MG63 (cell line): ENCODE measurements around the gene CCDC51. TPM values are rescaled to one million over a fixed set of nuclear protein-coding genes. Genes with fewer than 3 reads are reported as not detected.

Experiments
- DNase-seq: peaks from one replicate; pipeline ENCODE4 v3.0.0-alpha.2; 2020
- H3K27me3 ChIP-seq: fragments of 250-450 bp; sonication (Bioruptor Pico); 2 replicates; pipeline ENCODE4 v1.5.1; 2020; ENCODE audit warnings: mild to moderate bottlenecking, moderate library complexity
- H3K36me3 ChIP-seq: fragments of 250-450 bp; sonication (Bioruptor Pico); 2 replicates; pipeline ENCODE4 v1.5.1; 2020; ENCODE audit warnings: mild to moderate bottlenecking, moderate library complexity
- H3K4me3 ChIP-seq: fragments of 250-450 bp; sonication (Bioruptor Pico); 2 replicates; pipeline ENCODE4 v1.5.1; 2020; ENCODE audit warnings: mild to moderate bottlenecking, moderate library complexity
- H3K9me3 ChIP-seq: fragments of 250-450 bp; sonication (Bioruptor Pico); 2 replicates; pipeline ENCODE4 v1.5.1; 2020; ENCODE audit warnings: mild to moderate bottlenecking, moderate library complexity
- total RNA-seq: library from RNA; depleted of rRNA; stranded (reverse); fragments of >200 nt; shearing (Covaris generic); gene quantifications from 2 replicates; pipeline ENCODE4 v1.2.3, GENCODE V29; 2014; ENCODE audit warnings: low replicate concordance

CCDC51 gene
- total RNA-seq, 1 experiment from 2014 or later: 26.9 TPM

- Histone ChIP-seq H3K9me3 (no peaks in the 10 kb centered on the region), H3K27me3 (no peaks in the 10 kb centered on the region), H3K36me3 (peaks cover 21% of the 10 kb centered on the region), H3K4me3 (peak overlapping the region; percentile 74)
- no peak for DNase-seq
Observed at GRCh38 chr3:48445277-48445882, 5.5 kb upstream of the CCDC51 start.

DNA sequence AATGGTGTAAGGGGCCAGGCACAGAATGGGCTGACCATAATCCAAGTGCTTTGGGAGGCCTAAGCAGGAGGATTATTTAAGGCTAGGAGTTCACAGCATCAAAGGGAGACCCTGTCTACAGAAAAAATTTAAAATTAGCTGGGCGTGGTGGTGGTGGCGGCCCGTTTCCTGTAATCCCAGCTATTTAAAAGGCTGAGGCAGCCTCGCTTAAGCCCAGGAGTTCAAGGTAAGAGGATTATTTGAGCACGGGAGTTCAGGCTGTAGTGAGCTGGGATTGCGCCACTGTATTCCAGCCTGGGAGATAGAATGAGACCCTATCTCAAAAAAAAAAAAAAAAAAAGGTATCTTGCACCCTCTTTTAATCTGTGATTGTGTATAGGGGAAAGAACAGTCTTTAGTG lies 2.0 kb upstream of the CCDC51 start:
- H3K9me3 ChIP-seq: no peaks in the 10 kb centered on the region
- no peak overlapping the region; the same call in 1 of the 2 replicates for H3K4me3 ChIP-seq
- H3K27me3 ChIP-seq: no peaks in the 10 kb centered on the region
- peaks cover 12% of the 10 kb centered on the region for H3K36me3 ChIP-seq
- no peak for DNase-seq

GRCh38 chr3:48440590-48440958 lies 655 bp upstream of the CCDC51 start:
- Histone ChIP-seq H3K4me3 (peak overlapping the region; percentile 93), H3K27me3 (no peaks in the 10 kb centered on the region), H3K9me3 (no peaks in the 10 kb centered on the region), H3K36me3 (peaks cover 12% of the 10 kb centered on the region)
- no peak for DNase-seq

DNA sequence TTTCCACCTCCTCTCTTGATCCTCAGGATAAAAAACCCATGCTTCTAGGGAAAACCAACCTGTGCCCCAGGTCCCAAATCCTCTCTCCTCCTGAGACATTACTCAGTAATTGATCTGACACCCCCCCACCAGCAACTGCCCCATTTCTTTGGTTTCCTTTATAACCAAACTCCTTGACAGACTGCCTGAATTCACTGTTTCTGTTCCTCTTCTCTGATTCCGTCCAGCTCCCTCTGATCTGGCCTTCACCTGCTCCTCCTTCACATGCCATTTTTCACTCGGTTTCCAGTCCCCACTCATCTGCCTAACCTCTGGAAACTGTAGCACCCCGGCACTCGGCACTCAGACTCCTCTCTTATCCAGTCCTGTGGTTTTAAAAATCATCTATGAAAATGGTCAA lies 2.1 kb downstream of the CCDC51 start:
- H3K9me3 ChIP-seq: no peaks in the 10 kb centered on the region
- H3K27me3 ChIP-seq: no peaks in the 10 kb centered on the region
- H3K4me3 ChIP-seq: no peak overlapping the region
- H3K36me3 ChIP-seq: peaks cover 3% of the 10 kb centered on the region; the same call in 1 of the 2 replicates
- no peak for DNase-seq

DNA sequence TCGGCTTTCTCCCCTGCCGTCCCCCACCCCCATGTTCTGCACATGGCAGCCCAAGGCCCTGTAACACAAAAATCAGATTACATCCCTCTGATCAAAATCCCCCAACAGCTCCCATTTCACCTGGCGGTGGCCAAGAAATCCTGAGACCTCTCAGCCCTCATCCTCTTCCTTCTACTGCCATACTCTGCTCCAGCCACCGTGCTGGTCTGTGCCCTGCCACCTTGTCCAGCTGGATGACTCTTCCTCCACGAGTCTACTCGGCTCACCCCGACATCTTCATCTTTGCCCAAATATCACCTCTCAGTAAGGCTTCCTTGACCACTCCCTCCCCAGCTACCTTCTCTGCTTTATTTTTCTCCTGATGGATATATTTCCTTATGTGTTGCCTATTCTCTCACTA lies 3.1 kb downstream of the CCDC51 start:
- Histone ChIP-seq H3K9me3 (no peaks in the 10 kb centered on the region), H3K36me3 (no peaks in the 10 kb centered on the region; the same call in 1 of the 2 replicates), H3K4me3 (no peak overlapping the region), H3K27me3 (no peaks in the 10 kb centered on the region)
- DNase-seq: no peak

- H3K4me3 ChIP-seq: no peak overlapping the region
- H3K27me3 ChIP-seq: no peaks in the 10 kb centered on the region
- no peak for DNase-seq
- H3K36me3 ChIP-seq: no peaks in the 10 kb centered on the region; the same call in 1 of the 2 replicates
- no peaks in the 10 kb centered on the region for H3K9me3 ChIP-seq
Observed at GRCh38 chr3:48436477-48436787, 3.5 kb downstream of the CCDC51 start.

DNA sequence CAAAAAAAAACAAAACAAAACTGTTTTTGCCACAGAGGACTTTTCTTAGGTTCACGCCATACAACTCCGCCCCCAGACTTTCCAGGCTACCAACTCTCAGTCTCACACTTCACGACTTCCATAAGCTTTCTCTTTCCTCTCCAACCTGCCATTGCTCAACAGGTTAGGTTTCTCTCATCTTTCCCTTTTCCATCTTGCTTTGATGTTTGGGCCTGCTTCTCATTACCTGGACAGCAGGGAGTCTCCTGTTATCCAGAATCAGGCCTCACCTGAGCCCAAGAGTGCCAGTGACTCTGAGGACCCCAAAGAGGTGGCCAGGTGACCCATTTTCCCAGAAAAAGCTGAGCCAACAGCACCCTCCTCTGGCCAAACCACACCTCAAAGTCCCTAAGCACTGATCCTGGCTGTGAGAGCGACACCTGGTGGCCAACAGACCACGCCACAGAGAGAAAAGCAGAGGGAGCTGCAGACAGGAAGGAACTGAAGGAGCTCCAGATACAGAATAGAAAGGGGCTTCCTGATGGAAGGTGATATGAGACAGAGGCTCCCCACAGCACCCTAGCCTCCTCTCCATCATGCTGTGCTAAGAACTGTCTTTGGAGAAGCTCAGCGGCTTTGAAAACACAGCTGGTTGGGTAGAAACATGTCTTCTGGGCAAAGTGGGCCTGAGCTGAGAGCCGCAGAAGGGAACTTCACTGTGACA lies 4.0 kb downstream of the CCDC51 start:
- Histone ChIP-seq H3K4me3 (no peak overlapping the region), H3K36me3 (no peaks in the 10 kb centered on the region; the same call in 1 of the 2 replicates), H3K27me3 (no peaks in the 10 kb centered on the region), H3K9me3 (no peaks in the 10 kb centered on the region)
- peak; percentile 56 for DNase-seq

DNA sequence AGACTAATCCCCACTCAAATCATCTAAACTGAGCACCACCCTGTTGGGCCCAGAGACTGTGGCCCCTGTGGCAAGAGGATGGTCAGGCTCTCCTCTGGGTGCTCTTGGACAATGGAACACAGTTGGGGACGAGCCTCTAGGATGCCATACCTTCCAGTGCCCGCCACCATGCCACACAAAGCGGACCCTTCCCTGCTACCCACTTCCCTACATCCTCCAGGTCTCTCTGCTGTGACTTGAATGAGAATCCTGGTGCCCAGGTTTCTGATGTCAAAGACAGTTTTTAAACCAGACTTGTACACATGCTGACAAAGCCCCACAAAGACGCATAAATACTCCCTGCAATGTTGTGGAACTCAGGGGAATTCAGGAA lies 4.7 kb downstream of the CCDC51 start:
- no peak overlapping the region for H3K4me3 ChIP-seq
- no peaks in the 10 kb centered on the region; the same call in 1 of the 2 replicates for H3K36me3 ChIP-seq
- no peaks in the 10 kb centered on the region for H3K9me3 ChIP-seq
- DNase-seq: no peak
- no peaks in the 10 kb centered on the region for H3K27me3 ChIP-seq

GRCh38 chr3:48434591-48435222 lies 5.2 kb downstream of the CCDC51 start:
- Histone ChIP-seq H3K27me3 (no peaks in the 10 kb centered on the region), H3K36me3 (no peaks in the 10 kb centered on the region; the same call in 1 of the 2 replicates), H3K9me3 (no peaks in the 10 kb centered on the region), H3K4me3 (no peak overlapping the region)
- DNase-seq: no peak

GRCh38 chr3:48433472-48434118 lies 6.3 kb downstream of the CCDC51 start:
- H3K36me3 ChIP-seq: no peaks in the 10 kb centered on the region; the same call in 1 of the 2 replicates
- no peak for DNase-seq
- no peaks in the 10 kb centered on the region for H3K9me3 ChIP-seq
- H3K27me3 ChIP-seq: no peaks in the 10 kb centered on the region
- no peak overlapping the region for H3K4me3 ChIP-seq

DNA sequence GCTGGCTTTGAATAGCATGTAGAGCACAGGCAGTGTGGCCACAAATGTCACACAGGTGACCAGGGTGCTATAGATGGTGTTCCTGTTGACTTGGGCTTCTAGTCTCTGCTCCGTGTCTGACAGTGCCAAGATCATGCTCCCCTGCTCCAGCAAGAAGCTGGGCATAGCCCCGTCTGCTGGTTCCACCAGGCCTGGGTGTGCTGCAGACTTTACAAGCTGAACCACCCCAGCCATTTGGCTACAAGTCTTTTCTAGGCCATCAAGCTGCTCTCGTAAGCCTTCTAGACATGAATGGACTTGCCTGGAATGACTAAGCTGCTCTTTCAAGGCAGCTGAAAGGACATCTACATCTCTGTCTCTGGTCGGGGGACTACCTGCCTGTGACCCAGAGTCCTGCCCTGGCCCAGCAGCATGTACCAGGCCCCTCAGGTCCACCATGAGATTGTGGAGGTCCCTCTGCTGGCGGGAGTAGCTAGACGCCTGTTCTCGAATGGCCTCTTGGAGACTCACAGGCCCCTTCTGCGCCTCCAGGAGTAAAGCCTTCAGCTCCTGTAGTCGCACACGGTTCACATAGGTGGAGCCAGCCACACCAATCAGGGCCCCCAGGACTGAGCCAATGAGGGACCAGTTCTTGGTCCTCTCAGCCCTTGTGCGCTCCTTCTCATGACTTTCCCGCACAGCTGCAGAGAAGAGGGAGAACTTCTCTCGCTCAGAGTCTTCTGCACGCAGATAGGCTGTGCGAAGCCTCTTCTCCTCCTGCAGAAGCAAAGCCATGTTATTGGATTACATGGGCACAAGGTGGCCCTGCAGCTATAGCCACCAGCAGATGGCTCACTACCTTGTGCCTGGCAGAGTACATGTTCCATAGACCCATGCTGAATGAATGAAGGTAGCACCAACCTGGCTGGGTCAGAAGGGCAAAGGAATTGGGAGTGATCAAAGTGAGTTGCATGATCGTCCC lies 7.2 kb downstream of the CCDC51 start:
- no peak overlapping the region for H3K4me3 ChIP-seq
- no peaks in the 10 kb centered on the region; the same call in 1 of the 2 replicates for H3K36me3 ChIP-seq
- no peaks in the 10 kb centered on the region for H3K27me3 ChIP-seq
- no peak for DNase-seq
- no peaks in the 10 kb centered on the region for H3K9me3 ChIP-seq

- Histone ChIP-seq H3K4me3 (no peak overlapping the region), H3K36me3 (no peaks in the 10 kb centered on the region; the same call in 1 of the 2 replicates), H3K27me3 (no peaks in the 10 kb centered on the region), H3K9me3 (no peaks in the 10 kb centered on the region)
- DNase-seq: no peak
Observed at GRCh38 chr3:48431224-48432029, 8.5 kb downstream of the CCDC51 start.

DNA sequence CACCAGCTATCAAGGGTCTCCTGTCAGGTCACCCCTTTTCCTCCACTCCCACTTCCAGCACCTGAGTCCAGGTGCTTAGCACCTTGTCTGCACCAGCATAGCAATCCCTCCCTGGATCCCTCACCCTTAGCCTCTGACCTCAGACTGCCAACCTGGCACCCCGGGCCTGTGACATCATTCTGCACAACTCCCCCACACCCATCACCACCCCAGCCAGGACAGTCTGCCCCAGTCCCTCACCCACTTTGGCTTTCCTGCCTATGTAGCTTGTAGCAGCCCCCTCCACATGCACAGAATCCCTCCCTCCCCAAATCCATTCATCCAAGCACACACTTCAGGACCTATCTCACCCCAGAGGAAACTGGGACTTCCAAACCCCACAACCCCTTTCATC lies 9.2 kb downstream of the CCDC51 start:
- H3K9me3 ChIP-seq: no peaks in the 10 kb centered on the region
- no peaks in the 10 kb centered on the region; the same call in 1 of the 2 replicates for H3K36me3 ChIP-seq
- H3K4me3 ChIP-seq: no peak overlapping the region
- no peaks in the 10 kb centered on the region for H3K27me3 ChIP-seq
- no peak for DNase-seq

GRCh38 chr3:48429960-48430707 lies 9.8 kb downstream of the CCDC51 start, which contains the start of gene PLXNB1:
PLXNB1 (minus strand) TSS chr3:48430086; CDS start chr3:48424611, 5,475 bp downstream.
- DNase-seq: no peak
- no peaks in the 10 kb centered on the region for H3K9me3 ChIP-seq
- H3K27me3 ChIP-seq: no peaks in the 10 kb centered on the region
- peak within 1 kb of the TSS; percentile 50 for H3K4me3 ChIP-seq
- no peaks in the 10 kb centered on the region; the same call in 1 of the 2 replicates for H3K36me3 ChIP-seq
